HFFc6 (cell line): ENCODE data around the gene CLEC10A. TPM values are rescaled to one million over a fixed set of nuclear protein-coding genes. Genes with fewer than 3 reads are reported as not detected.

Experiments used
- DNase-seq: peaks from one replicate; pipeline ENCODE4 v3.0.0-alpha.2; 2018
- H3K27ac Mint-ChIP-seq: 2 replicates; pipeline ENCODE4 v1.8.0; 2020; ENCODE audit warnings: mild to moderate bottlenecking, mixed read lengths
- H3K27me3 Mint-ChIP-seq: 2 replicates; pipeline ENCODE4 v1.8.0; 2021; ENCODE audit warnings: mild to moderate bottlenecking, moderate library complexity, mixed read lengths; ENCODE audit not compliant: insufficient read depth
- H3K36me3 Mint-ChIP-seq: 2 replicates; pipeline ENCODE4 v1.8.0; 2021; ENCODE audit warnings: low read depth, mixed read lengths
- H3K4me1 Mint-ChIP-seq: 2 replicates; pipeline ENCODE4 v1.8.0; 2020; ENCODE audit warnings: low read depth, mixed read lengths
- H3K4me3 Mint-ChIP-seq: 2 replicates; pipeline ENCODE4 v1.8.0; 2020; ENCODE audit warnings: mild to moderate bottlenecking, moderate library complexity, mixed read lengths
- H3K9me3 Mint-ChIP-seq: 2 replicates; pipeline ENCODE4 v1.8.0; 2020; ENCODE audit warnings: mild to moderate bottlenecking, mixed read lengths
- total RNA-seq, 6 experiments: library from RNA; stranded (reverse); fragmentation: NEBNext Ultra II Directional; extraction: Animal tissue kit (Norgen Biotek cat#: 25700); gene quantifications; 2 replicates in 1 of 6; 3 replicates in 5 of 6; pipeline ENCODE4 v1.2.3, GENCODE V29; 2021
- TF ChIP-seq, protein P1 (sequence below): fragments of 200-600 bp; sonication (generic); IDR thresholded peaks from 2 replicates; pipeline ENCODE4 v1.5.0; 2021; ENCODE audit warnings: antibody characterized with exemption, mild to moderate bottlenecking

CLEC10A gene
- total RNA-seq, 6 experiments from 2014 or later, result not detected

DNA sequence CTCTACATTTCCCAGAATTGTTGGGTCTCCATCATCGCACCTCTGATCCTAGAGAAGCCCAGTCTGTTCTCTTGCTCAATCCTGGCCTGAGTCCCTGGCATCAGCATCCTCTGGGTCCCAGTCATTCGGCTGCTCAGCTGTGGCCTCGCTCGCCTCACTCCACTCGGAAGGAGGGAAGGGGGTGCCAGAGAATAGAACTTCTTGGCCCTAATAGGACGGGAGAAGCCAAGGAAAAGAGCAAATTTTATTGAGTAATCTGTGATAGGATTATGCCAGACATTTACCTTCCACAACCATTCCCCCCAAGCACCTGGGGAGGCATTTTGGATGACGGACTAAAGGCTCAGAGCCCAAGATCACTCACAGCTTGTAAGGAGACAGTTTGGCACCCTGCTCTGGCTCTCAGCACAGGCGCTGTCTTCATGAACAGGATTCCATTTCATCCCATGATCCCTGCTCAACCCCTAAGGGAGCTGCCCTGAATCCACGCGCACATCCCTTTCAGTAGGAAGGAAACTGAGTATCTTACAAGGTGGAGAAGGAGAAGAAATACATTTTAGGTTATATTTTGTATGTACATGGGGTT, 498 bp upstream of the CLEC10A start:
- Mint-ChIP-seq H3K4me3 (no peak overlapping the region), H3K27me3 (peaks cover 24% of the 10 kb centered on the region), H3K27ac (no peak overlapping the region), H3K4me1 (peaks cover 6% of the 10 kb centered on the region; the same call in 1 of the 2 replicates), H3K9me3 (no peaks in the 10 kb centered on the region), H3K36me3 (no peaks in the 10 kb centered on the region; the same call in 1 of the 2 replicates)
- TF ChIP-seq, protein P1, sequence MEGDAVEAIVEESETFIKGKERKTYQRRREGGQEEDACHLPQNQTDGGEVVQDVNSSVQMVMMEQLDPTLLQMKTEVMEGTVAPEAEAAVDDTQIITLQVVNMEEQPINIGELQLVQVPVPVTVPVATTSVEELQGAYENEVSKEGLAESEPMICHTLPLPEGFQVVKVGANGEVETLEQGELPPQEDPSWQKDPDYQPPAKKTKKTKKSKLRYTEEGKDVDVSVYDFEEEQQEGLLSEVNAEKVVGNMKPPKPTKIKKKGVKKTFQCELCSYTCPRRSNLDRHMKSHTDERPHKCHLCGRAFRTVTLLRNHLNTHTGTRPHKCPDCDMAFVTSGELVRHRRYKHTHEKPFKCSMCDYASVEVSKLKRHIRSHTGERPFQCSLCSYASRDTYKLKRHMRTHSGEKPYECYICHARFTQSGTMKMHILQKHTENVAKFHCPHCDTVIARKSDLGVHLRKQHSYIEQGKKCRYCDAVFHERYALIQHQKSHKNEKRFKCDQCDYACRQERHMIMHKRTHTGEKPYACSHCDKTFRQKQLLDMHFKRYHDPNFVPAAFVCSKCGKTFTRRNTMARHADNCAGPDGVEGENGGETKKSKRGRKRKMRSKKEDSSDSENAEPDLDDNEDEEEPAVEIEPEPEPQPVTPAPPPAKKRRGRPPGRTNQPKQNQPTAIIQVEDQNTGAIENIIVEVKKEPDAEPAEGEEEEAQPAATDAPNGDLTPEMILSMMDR, result no peak
- no peak for DNase-seq

DNA sequence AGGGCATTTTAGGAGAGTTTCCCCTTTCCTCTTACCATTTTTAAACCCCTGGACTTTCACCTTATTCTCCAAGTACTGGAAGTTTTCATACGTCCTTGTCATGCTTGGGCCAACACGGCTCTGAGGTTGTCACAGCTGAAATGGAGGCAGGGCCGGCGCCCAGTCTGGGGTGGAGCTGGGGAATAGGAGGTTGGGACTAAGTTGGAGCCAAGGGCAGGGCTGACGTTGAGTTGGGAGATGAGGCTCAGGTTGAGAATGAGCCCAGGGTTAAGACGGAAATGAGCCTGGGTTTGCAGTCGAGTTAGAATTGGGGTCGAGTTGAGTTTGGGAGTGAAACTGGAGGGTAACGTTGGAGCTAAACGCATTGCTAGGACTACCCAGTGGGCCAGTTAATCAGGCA, 1.3 kb downstream of the CLEC10A start:
- no peak for DNase-seq
- TF ChIP-seq, protein P1, result no peak
- H3K27me3 Mint-ChIP-seq, result peaks cover 24% of the 10 kb centered on the region
- H3K4me1 Mint-ChIP-seq, result peaks cover 5% of the 10 kb centered on the region; the same call in 1 of the 2 replicates
- no peak overlapping the region for H3K4me3 Mint-ChIP-seq
- no peaks in the 10 kb centered on the region for H3K9me3 Mint-ChIP-seq
- H3K27ac Mint-ChIP-seq, result no peak overlapping the region
- H3K36me3 Mint-ChIP-seq, result no peaks in the 10 kb centered on the region; the same call in 1 of the 2 replicates

DNA sequence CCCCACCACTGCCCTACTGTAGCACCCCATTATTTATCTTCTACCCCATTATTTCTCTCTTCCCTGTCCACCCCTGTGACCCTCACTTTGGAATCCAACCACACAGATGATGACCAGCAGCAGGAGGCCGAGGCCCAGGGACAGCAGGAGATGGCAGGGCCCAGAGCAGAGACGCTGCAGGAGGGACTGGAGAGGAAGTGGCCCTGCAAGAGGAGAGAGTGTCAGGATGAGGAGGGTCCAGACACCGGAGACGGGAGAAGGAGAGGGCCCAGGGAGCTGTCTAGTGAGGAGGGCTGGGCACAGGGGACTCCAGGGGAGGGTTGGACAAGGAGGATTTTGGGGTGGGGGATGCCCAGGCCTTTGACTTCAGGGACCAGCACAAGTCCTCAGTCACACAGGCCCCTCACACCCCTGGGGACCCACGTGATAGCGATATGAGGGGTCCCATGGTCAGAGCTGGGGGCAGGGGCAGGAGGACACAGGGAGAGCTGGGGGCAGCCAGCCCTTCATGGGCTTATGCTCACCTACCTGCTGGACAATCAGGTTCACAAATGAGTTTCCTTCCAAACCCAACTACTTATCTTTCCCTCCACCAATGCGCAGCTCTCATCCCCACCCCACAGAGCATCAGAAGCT, 2.0 kb downstream of the CLEC10A start:
- Mint-ChIP-seq H3K4me3 (no peak overlapping the region), H3K36me3 (no peaks in the 10 kb centered on the region; the same call in 1 of the 2 replicates), H3K9me3 (no peaks in the 10 kb centered on the region), H3K27ac (no peak overlapping the region), H3K4me1 (no peaks in the 10 kb centered on the region), H3K27me3 (peaks cover 27% of the 10 kb centered on the region)
- DNase-seq, result no peak
- TF ChIP-seq, protein P1, result no peak

DNA sequence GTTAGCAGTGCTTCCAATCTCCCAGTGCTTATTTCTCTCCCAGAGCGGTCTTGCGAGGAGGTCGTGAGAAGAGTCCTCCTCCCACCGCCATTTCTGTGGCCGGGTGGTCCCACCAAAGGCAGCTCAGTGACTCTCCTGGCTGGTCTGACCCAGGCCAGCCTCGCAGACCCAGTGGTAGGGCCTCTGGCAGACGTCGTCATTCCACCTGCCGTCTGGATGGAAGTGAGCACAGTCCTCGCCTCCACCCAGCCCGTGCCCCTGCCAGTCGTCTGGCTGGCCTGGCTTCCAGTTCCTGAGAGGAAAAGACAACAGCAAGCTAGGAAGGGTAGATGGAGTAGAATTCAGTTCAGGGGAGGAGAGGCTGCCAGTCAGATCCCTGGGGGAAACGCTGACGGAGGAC, 5.1 kb downstream of the CLEC10A start:
- TF ChIP-seq, protein P1, result no peak
- Mint-ChIP-seq H3K4me1 (no peaks in the 10 kb centered on the region), H3K4me3 (no peak overlapping the region), H3K36me3 (no peaks in the 10 kb centered on the region), H3K27me3 (peaks cover 34% of the 10 kb centered on the region), H3K27ac (no peak overlapping the region), H3K9me3 (no peaks in the 10 kb centered on the region)
- no peak for DNase-seq

DNA sequence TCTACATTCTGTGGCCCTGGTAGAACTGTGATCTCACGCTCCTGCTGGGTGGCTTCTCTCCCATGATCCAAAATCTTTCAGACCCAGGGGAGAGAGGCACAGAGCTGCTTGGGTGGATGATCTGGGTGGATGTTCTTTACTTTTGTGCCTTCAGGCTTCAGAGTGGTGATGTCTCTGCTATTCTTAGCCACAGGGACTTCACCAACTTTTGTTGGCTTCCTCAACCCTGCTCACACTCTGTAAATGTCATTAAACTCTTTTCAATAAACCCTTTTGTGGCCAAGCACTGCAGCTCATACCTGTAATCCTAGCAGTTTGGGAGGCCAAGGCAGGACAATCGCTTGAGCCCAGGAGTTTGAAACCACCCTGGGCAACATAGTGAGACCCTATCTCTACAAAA, 7.6 kb downstream of the CLEC10A start:
- peaks cover 37% of the 10 kb centered on the region for H3K27me3 Mint-ChIP-seq
- peaks cover 12% of the 10 kb centered on the region for H3K36me3 Mint-ChIP-seq
- TF ChIP-seq, protein P1, result no peak
- peaks cover 13% of the 10 kb centered on the region for H3K9me3 Mint-ChIP-seq
- H3K4me3 Mint-ChIP-seq, result no peak overlapping the region
- no peaks in the 10 kb centered on the region for H3K4me1 Mint-ChIP-seq
- DNase-seq, result no peak
- no peak overlapping the region for H3K27ac Mint-ChIP-seq
